Activated B cell treated with CpG ODN at 0.5 μM for 24 hours (primary cell): ENCODE data around the gene FBXL4. TPM values are rescaled to one million over a fixed set of nuclear protein-coding genes. Genes with fewer than 3 reads are reported as not detected.

ENCODE experiments used
- ATAC-seq: fragments of 200-7000 bp; cut with Tn5 transposase; one replicate; pipeline ENCODE4 v1.10.0; 2021; ENCODE audit warnings: low read depth, mild to moderate bottlenecking, moderate library complexity
- CTCF ChIA-PET: fragments of 350-600 bp; sonication (Branson Sonifier 250); formaldehyde crosslinking; loops from one replicate; lab custom pipeline; 2021; ENCODE audit warnings: antibody characterized with exemption; lab: Charles Lee
- POLR2A ChIA-PET: fragments of 350-600 bp; sonication (Branson Sonifier 250); formaldehyde crosslinking; loops from one replicate; lab custom pipeline; 2021; ENCODE audit warnings: antibody characterized with exemption; lab: Charles Lee
- DNase-seq: peaks from one replicate; pipeline ENCODE4 v3.0.0; 2022
- H3K27ac Mint-ChIP-seq: one replicate; pipeline ENCODE4 v1.8.0; 2020; ENCODE audit warnings: mixed read lengths
- H3K27me3 Mint-ChIP-seq: one replicate; pipeline ENCODE4 v1.8.0; 2021; ENCODE audit warnings: mixed read lengths
- H3K36me3 Mint-ChIP-seq: one replicate; pipeline ENCODE4 v1.8.0; 2021; ENCODE audit warnings: low read depth, mixed read lengths
- H3K4me1 Mint-ChIP-seq: one replicate; pipeline ENCODE4 v1.8.0; 2021; ENCODE audit warnings: mixed read lengths
- H3K4me3 Mint-ChIP-seq: one replicate; pipeline ENCODE4 v1.8.0; 2020; ENCODE audit warnings: mild to moderate bottlenecking, mixed read lengths
- H3K9me3 Mint-ChIP-seq: one replicate; pipeline ENCODE4 v1.8.0; 2020; ENCODE audit warnings: mixed read lengths
- intact Hi-C: fragments of 100-400 bp; cut with micrococcal nuclease; formaldehyde crosslinking; loops from one replicate; pipeline ENCODE4 v1.15.1; 2024
- total RNA-seq: library from RNA; stranded (reverse); gene quantifications from 2 replicates; pipeline ENCODE4 v1.2.3, GENCODE V29; 2022
- TF ChIP-seq, protein P1 (sequence below): fragments of 200-600 bp; IDR thresholded peaks from one replicate; pipeline ENCODE4 v1.8.0; 2022; ENCODE audit warnings: antibody characterized with exemption, mild to moderate bottlenecking

The FBXL4 gene
- total RNA-seq, 1 donor from 2014 or later = 10.8 TPM

DNA sequence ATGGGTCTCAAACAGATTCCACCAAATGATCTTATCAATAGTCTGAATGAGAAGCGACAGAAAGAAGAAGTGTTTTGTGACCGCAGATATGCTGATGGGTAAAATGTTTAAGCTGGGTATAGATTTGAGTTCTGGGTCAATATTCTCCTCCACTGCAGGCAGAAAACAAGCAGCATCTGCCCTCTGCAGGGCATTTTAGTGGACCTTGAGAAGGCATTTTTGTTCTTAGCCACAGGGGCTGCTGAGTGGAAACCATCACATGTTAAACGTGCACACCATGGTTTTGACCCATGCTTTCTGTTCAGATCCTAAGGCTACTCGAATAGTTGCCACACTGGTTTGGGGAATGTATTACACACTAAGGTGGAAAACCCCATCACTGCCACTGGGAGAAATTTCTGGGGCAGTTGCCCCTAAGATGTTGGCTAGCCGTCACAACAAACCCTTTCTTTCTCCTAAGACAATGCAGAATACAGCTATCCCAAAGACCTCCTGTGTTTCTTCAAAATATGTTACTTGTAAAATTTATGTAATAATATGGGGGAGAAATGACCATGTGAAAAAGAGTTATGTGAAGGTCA lies 107.9 kb downstream of the FBXL4 start:
- POLR2A ChIA-PET = no interaction called here

DNA sequence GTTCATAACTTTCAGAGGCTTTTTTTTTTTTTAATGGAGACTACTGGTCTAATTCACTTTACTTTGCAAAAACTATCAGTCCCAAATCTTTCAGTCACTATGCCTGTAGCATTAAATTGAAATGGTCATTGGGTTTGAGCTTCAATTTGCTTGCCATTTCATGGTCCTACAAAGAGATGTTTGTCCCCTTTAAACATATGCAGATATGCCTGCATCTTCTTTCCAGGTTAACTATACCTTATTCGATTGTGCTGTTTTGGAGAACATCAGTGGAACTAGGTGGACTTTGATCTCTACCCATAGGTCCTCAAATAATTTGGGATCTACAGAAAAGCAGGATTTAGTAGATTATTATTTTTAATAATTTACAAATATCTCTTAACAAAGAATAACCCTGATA lies 108.8 kb downstream of the FBXL4 start:
- ChIA-PET CTCF (no interaction called here), POLR2A (no interaction called here)
- no peaks in the 10 kb centered on the region for H3K36me3 Mint-ChIP-seq

More for the DNA sequence above, 107.9 kb downstream of the FBXL4 start:
- ATAC-seq (no peak), DNase-seq (no peak)
- CTCF ChIA-PET = no interaction called here
- H3K4me1 Mint-ChIP-seq = peaks cover 27% of the 10 kb centered on the region
- intact Hi-C loops = loop anchor here (5.0 to 10.0 kb wide), 2 partner anchors 1607 to 1915 kb away; partner anchors contain the start of gene KLHL32
- H3K4me3 Mint-ChIP-seq = no peak overlapping the region
- no peak overlapping the region for H3K27ac Mint-ChIP-seq
- H3K27me3 Mint-ChIP-seq = peaks cover 67% of the 10 kb centered on the region
- H3K9me3 Mint-ChIP-seq = no peaks in the 10 kb centered on the region
- no peaks in the 10 kb centered on the region for H3K36me3 Mint-ChIP-seq
- TF ChIP-seq, protein P1, sequence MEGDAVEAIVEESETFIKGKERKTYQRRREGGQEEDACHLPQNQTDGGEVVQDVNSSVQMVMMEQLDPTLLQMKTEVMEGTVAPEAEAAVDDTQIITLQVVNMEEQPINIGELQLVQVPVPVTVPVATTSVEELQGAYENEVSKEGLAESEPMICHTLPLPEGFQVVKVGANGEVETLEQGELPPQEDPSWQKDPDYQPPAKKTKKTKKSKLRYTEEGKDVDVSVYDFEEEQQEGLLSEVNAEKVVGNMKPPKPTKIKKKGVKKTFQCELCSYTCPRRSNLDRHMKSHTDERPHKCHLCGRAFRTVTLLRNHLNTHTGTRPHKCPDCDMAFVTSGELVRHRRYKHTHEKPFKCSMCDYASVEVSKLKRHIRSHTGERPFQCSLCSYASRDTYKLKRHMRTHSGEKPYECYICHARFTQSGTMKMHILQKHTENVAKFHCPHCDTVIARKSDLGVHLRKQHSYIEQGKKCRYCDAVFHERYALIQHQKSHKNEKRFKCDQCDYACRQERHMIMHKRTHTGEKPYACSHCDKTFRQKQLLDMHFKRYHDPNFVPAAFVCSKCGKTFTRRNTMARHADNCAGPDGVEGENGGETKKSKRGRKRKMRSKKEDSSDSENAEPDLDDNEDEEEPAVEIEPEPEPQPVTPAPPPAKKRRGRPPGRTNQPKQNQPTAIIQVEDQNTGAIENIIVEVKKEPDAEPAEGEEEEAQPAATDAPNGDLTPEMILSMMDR = no peak

GRCh38 chr6:98838032-98838431 lies 109.7 kb downstream of the FBXL4 start:
- Mint-ChIP-seq H3K36me3 (no peaks in the 10 kb centered on the region), H3K9me3 (no peaks in the 10 kb centered on the region), H3K4me1 (peaks cover 28% of the 10 kb centered on the region), H3K27me3 (peaks cover 64% of the 10 kb centered on the region), H3K4me3 (no peak overlapping the region), H3K27ac (no peak overlapping the region)
- intact Hi-C loops = loop anchor here (10.0 kb wide), 1 partner anchor 1913 kb away; the partner anchor contains the start of gene KLHL32
- ChIA-PET CTCF (no interaction called here), POLR2A (no interaction called here)
- no peak for ATAC-seq
- TF ChIP-seq, protein P1 = no peak
- DNase-seq = no peak

More for the DNA sequence above, 108.8 kb downstream of the FBXL4 start:
- H3K27me3 Mint-ChIP-seq = peaks cover 60% of the 10 kb centered on the region
- ATAC-seq (no peak), DNase-seq (no peak)
- TF ChIP-seq, protein P1 = no peak
- H3K9me3 Mint-ChIP-seq = no peaks in the 10 kb centered on the region
- no peak overlapping the region for H3K4me3 Mint-ChIP-seq
- intact Hi-C loops = loop anchor here (10.0 kb wide), 1 partner anchor 1914 kb away; the partner anchor contains the start of gene KLHL32
- no peak overlapping the region for H3K27ac Mint-ChIP-seq
- H3K4me1 Mint-ChIP-seq = peaks cover 24% of the 10 kb centered on the region

GRCh38 chr6:98836962-98837944 lies 110.5 kb downstream of the FBXL4 start:
- TF ChIP-seq, protein P1 = no peak
- Mint-ChIP-seq H3K36me3 (no peaks in the 10 kb centered on the region), H3K9me3 (no peaks in the 10 kb centered on the region), H3K27ac (no peak overlapping the region), H3K4me1 (peaks cover 32% of the 10 kb centered on the region), H3K4me3 (no peak overlapping the region), H3K27me3 (peaks cover 61% of the 10 kb centered on the region)
- POLR2A ChIA-PET = no interaction called here
- DNase-seq = no peak
- CTCF ChIA-PET = no interaction called here
- no peak for ATAC-seq
- intact Hi-C loops = loop anchor here (10.0 kb wide), 1 partner anchor 1912 kb away; the partner anchor contains the start of gene KLHL32
